SKM-1 treated with dmso at 0.1 percent for 144 hours (cell line): ENCODE data around the gene BHLHE23.
"Not testable (repeated sequence)": the region's sequence is repeated elsewhere in the genome, so short reads cannot be mapped to it uniquely, and the experiment has no call there.

ENCODE experiments used
- DNase-seq: peaks from one replicate; lab custom pipeline; 2025; ENCODE audit not compliant: unreplicated experiment; lab: John Stamatoyannopoulos, UW

The BHLHE23 gene

GRCh38 chr20:62962221-62962879, 44.4 kb downstream of the BHLHE23 start:
- no peak for DNase-seq

- DNase-seq = no peak
These were observed 45.0 kb downstream of the BHLHE23 start for GRCh38 chr20:62961799-62962198.

- DNase-seq = no peak
These were observed 45.4 kb downstream of the BHLHE23 start for GRCh38 chr20:62961310-62961783.

GRCh38 chr20:62960446-62961309, 46.1 kb downstream of the BHLHE23 start:
- DNase-seq = not testable (repeated sequence)

- no peak for DNase-seq
These were observed 46.7 kb downstream of the BHLHE23 start for GRCh38 chr20:62959998-62960436.

GRCh38 chr20:62959101-62959971, 47.4 kb downstream of the BHLHE23 start:
- no peak for DNase-seq

GRCh38 chr20:62958388-62959100, 48.2 kb downstream of the BHLHE23 start:
- no peak for DNase-seq

- DNase-seq = no peak
These were observed 49.3 kb downstream of the BHLHE23 start for GRCh38 chr20:62957136-62958117.

- DNase-seq = no peak
These were observed 50.2 kb downstream of the BHLHE23 start for GRCh38 chr20:62956387-62957135.
